ES-I3 (cell line): ENCODE results near the gene TIGAR.

Source experiments
- H3K36me3 ChIP-seq: 2 replicates; pipeline ENCODE4 v1.6.1; 2013; ENCODE audit warnings: mild to moderate bottlenecking, low read length, control low read depth, moderate library complexity; ENCODE audit not compliant: insufficient read depth
- H3K4me1 ChIP-seq: 2 replicates; pipeline ENCODE4 v1.6.1; 2013; ENCODE audit warnings: mild to moderate bottlenecking, control low read depth, low read length; ENCODE audit not compliant: insufficient read depth
- H3K9ac ChIP-seq: 2 replicates; pipeline ENCODE4 v1.6.1; 2013; ENCODE audit warnings: low read depth, mild to moderate bottlenecking, low read length, moderate library complexity
- H3K9me3 ChIP-seq: 2 replicates; pipeline ENCODE4 v1.6.1; 2013; ENCODE audit warnings: mild to moderate bottlenecking, low read length, moderate library complexity; ENCODE audit not compliant: control insufficient read depth, insufficient read depth

TIGAR gene

GRCh38 chr12:4355156-4356040 is 34.4 kb downstream of the TIGAR start:
- H3K9ac ChIP-seq: no peak overlapping the region
- peaks cover 3% of the 10 kb centered on the region; the same call in 1 of the 2 replicates for H3K9me3 ChIP-seq
- H3K4me1 ChIP-seq: no peaks in the 10 kb centered on the region
- H3K36me3 ChIP-seq: peaks cover 6% of the 10 kb centered on the region

DNA sequence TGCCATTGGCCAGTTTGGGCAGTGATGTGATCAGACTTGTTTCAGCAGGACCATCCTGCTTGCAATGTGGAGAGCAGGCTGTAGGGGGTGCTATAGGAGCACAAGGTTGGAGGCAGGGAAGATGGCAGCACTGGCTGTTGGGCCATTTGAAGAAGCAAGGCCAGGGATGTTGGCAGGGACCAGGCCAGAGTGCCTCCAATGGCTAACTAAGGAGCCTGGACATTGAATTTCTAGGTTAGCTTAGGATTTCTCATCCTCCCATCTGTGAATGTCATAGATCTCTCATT is 35.0 kb downstream of the TIGAR start:
- Histone ChIP-seq H3K9ac (no peak overlapping the region), H3K9me3 (peaks cover 3% of the 10 kb centered on the region; the same call in 1 of the 2 replicates), H3K4me1 (no peaks in the 10 kb centered on the region)

GRCh38 chr12:4366090-4366489 is 45.1 kb downstream of the TIGAR start:
- H3K9ac ChIP-seq: no peak overlapping the region
- H3K36me3 ChIP-seq: no peaks in the 10 kb centered on the region
- H3K4me1 ChIP-seq: no peaks in the 10 kb centered on the region
- H3K9me3 ChIP-seq: no peaks in the 10 kb centered on the region

More for the DNA sequence above, 35.0 kb downstream of the TIGAR start:
- peaks cover 6% of the 10 kb centered on the region for H3K36me3 ChIP-seq

- no peaks in the 10 kb centered on the region for H3K9me3 ChIP-seq
- H3K9ac ChIP-seq: no peak overlapping the region
- H3K36me3 ChIP-seq: no peaks in the 10 kb centered on the region
- no peaks in the 10 kb centered on the region for H3K4me1 ChIP-seq
Observed at GRCh38 chr12:4369548-4369947, 48.5 kb downstream of the TIGAR start.

DNA sequence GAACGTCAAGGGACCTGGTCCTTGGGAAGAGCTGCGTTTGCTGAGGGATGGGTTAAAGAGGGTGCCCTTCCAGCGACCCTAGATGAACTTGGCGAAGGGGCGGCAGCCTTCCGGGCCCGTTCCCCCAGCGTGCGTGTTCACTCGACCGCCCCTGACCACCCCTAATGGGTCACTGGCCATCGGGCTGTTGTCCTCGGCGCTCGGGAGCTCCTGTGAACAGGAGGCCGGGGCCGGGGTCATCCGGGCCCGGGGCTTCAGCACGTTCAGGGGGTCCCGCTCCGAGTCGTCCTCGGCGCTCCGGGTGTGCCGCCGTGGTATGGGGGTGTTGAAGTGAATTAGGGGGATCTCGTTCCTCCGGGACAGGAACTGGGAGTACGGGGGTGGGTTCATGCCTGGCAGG is 49.3 kb downstream of the TIGAR start:
- H3K36me3 ChIP-seq: no peaks in the 10 kb centered on the region
- no peaks in the 10 kb centered on the region for H3K4me1 ChIP-seq
- H3K9ac ChIP-seq: no peak overlapping the region
- no peaks in the 10 kb centered on the region for H3K9me3 ChIP-seq

DNA sequence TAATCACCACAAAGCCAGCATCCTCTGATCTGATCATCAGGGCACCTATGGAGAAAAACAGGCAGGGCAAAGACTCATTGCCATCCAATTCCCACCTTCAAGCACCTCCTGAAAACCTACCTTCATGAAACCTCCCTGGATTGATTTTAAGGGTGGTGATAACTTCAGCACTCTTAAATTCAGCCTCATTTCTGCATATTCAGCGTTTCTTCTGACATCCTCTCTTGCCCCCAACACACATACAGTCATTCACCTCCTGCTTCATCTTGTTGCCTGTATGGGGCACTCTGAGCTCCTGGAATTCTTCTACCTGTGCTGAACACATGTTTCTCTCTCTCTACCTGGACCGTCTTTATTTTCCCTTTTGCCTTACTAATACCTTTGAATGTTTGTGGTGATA is 51.6 kb downstream of the TIGAR start:
- Histone ChIP-seq H3K4me1 (no peaks in the 10 kb centered on the region), H3K9ac (no peak overlapping the region), H3K36me3 (no peaks in the 10 kb centered on the region), H3K9me3 (no peaks in the 10 kb centered on the region)

DNA sequence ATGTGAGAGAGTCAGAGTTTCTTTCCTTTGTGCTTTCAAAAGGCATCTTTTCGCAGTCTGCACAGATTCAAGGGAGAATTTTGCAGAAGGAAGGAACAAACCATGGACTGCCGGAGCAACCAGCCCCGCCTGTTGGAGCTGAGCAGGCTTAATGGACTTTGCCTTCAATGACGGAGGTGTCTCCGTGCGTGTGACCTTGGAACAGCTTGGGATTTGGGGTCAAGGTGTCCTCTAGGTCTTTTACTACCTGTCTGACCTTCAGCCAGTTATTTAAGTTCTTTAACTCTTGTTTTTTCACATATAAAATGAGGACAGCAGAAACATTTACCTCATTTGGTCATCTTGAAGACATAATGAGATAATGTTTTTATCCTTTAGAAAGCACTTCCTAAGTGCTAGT is 54.4 kb downstream of the TIGAR start:
- Histone ChIP-seq H3K9me3 (no peaks in the 10 kb centered on the region), H3K4me1 (no peaks in the 10 kb centered on the region), H3K9ac (no peak overlapping the region), H3K36me3 (no peaks in the 10 kb centered on the region)

DNA sequence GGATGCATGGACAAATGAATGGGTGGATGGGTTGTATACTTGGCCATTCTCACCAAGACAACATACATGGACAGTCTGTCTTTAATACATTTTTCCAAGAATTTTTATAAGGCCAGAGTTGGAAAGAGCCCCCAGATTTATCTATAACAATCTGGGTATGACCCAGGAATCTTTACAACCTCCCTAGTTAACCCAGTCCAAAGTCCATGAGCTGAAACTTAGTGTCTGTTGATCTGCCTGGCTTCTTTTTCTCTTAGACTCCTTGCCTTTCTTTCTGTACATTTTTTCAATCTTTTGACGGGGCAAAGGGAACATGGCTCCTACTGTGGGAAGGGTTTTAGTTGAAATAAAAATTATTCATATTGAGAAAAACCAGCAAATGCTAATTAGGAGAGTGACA is 57.8 kb downstream of the TIGAR start:
- no peaks in the 10 kb centered on the region for H3K36me3 ChIP-seq
- no peaks in the 10 kb centered on the region for H3K9me3 ChIP-seq
- H3K4me1 ChIP-seq: no peaks in the 10 kb centered on the region
- no peak overlapping the region for H3K9ac ChIP-seq

GRCh38 chr12:4379405-4379804 is 58.4 kb downstream of the TIGAR start, which contains the start of gene FGF23:
Gene FGF23 (minus strand): TSS chr12:4379712. CDS start chr12:4379582, 130 bp downstream.
- Histone ChIP-seq H3K9me3 (no peaks in the 10 kb centered on the region), H3K36me3 (no peaks in the 10 kb centered on the region), H3K9ac (no peak within 1 kb of the TSS), H3K4me1 (no peaks in the 10 kb centered on the region)

DNA sequence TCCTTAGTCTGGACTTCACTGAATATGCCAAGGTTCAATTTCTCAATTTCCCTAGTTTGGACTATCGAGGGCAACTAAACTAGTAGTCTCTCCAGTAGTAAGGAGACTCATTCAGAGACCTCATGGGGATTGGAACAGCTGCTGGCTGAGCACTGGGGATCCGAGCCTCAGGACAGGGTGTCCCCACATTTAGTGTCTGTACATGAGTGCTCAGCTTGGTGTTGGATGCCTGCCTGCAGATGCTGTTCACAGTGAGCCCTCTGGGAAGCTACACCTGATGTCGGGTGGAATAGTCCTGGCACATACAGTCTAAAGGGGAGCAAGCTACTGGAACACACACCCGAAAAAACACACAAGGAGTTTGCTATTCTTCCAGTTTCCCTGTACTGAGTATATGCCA is 59.3 kb downstream of the TIGAR start:
- Histone ChIP-seq H3K36me3 (no peaks in the 10 kb centered on the region), H3K9me3 (no peaks in the 10 kb centered on the region), H3K4me1 (no peaks in the 10 kb centered on the region), H3K9ac (no peak overlapping the region)

DNA sequence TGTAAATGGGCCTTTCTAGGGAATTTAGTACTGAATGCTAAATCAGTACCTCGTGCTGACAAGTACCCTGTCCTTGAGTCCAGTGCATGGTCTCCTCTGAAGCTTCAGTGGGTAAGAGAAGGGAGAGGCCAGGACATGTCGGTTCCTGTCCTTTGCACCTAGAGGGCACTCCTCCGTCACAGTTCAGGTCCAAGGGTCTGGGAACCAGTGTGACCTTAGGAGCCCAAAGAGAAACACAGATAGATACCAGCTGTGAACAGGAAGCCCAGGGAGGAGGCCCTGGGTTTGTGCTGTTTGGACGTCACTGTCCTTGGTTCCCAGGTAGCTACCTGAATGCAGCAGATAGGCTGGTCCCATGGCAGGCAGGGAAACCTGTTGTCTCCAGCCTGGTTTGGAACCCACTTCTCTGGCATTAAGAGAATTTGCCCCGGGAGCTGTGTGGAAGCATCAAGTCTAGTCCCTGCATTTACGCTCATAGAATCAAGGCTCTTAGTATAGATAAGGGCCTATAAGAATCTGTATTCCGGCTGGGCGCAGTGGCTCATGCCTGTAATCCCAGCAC is 62.4 kb downstream of the TIGAR start:
- H3K36me3 ChIP-seq: no peaks in the 10 kb centered on the region
- H3K4me1 ChIP-seq: no peaks in the 10 kb centered on the region
- no peak overlapping the region for H3K9ac ChIP-seq
- H3K9me3 ChIP-seq: no peaks in the 10 kb centered on the region

DNA sequence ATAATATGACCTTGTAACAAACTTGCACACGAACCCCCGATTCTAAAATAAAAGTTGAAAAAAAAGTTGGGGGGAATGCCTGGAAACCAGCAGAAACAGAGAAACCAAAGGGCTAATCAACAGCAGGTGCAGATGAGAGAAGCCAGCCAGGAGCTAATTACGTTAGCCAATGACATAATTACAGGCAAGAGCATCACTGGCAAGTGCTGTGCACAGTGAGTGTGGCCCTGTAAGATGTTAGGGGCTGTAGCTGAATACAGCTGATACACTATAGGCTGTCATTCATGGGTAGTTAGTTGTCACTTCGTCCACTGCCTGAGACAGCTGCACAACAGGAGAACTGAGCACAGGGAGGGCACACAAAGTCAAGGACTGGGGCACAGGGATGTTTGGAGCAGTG is 65.8 kb downstream of the TIGAR start:
- H3K4me1 ChIP-seq: no peaks in the 10 kb centered on the region
- no peaks in the 10 kb centered on the region for H3K9me3 ChIP-seq
- no peak overlapping the region for H3K9ac ChIP-seq
- no peaks in the 10 kb centered on the region for H3K36me3 ChIP-seq

GRCh38 chr12:4387607-4388006 is 66.6 kb downstream of the TIGAR start:
- Histone ChIP-seq H3K9me3 (no peaks in the 10 kb centered on the region), H3K9ac (no peak overlapping the region), H3K36me3 (no peaks in the 10 kb centered on the region), H3K4me1 (no peaks in the 10 kb centered on the region)

DNA sequence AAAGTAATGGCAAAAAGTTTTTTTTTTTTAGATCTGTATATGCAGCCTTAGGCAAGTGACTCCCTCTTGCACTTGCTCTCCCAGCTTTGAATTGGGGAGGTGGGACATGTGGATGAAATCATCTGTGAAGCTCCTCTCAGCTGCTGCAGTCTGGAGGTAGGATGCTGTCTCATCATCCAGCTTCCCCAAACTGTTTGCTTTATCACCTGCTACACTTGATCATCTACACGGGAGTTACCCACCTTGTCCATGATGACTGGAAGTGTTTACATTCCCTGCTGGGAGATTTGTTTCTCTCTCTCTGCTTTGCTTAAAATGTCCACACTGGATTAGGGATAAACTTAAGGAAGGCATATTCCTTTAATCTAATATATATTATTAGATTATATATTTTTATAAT is 67.0 kb downstream of the TIGAR start:
- H3K9me3 ChIP-seq: no peaks in the 10 kb centered on the region
- no peaks in the 10 kb centered on the region for H3K36me3 ChIP-seq
- no peak overlapping the region for H3K9ac ChIP-seq
- H3K4me1 ChIP-seq: no peaks in the 10 kb centered on the region

DNA sequence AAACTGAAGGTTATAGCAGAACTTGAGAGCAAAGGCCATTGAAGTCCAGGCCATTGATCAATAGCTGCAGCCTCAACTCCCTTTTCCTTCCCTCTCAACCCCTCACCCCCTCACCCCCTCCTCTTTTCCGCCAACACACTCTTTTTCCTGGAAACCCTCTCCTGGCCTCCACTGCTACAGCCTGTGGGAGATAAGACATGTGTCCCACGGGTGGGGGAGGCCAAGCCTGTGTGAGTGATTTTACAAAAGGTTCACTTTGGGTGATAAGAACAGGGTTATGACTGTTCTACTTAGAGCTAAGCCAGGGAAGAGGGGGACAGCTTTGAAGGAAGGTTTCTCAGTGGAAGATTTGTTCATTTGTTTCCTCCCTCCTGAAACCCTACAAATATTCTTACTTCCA is 67.6 kb downstream of the TIGAR start:
- no peaks in the 10 kb centered on the region for H3K9me3 ChIP-seq
- no peaks in the 10 kb centered on the region for H3K4me1 ChIP-seq
- no peak overlapping the region for H3K9ac ChIP-seq
- no peaks in the 10 kb centered on the region for H3K36me3 ChIP-seq
